Measurements from ENCODE around the gene MADCAM1. TPM values are rescaled to one million over a fixed set of nuclear protein-coding genes. Genes with fewer than 3 reads are reported as not detected.
A peak's percentile ranks its signal among the peaks of the same experiment; 100 is the strongest.

Gene MADCAM1
- total RNA-seq, 1 donor from 2014 or later: 2.6 TPM

DNA sequence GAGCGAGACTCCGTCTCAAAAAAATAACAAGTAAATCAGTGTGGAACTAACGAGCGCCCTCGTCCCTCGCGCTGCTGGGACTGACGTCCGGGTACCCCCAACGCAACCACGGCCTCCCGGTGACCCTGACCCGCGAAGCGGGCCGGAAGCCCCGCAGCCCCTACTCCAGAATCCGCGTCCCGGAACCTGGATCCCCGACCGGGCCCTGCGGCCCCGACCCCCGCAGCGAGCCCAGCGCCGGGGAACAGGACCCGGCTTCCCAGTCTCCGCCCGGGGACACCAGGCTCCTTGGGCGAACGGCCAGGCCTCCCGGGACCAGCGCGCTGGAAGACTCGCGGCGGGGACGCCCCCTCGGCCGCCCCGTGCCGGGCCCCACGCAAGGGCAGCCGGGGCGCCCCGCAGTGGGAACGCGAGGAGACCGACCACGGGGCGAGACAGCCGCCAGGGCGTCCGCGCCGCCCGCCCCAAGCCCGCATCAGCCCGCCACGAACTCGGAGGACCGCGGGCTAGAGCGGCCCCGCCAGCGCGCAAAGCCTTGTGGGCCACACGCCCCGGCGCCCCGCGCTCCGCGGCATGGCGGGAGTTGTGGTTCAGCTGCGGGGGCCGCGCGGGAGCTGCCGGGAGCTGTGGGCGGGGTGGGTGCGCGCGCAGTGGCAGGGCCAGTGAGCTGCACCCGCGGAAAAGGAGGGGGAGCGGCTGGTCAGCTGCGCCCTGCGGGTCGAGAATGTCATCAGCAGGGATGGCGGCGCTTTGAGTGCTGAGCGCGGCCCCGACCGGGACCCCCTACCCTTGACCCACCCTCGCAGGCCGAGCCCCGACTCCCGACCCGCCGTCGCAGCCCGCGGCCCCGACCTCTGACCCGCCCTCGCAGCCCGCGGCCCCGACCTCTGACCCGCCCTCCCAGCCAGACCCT lies 7.5 kb upstream of the MADCAM1 start:
- Histone ChIP-seq H3K27ac (ENCODE audit: low read depth, low read length) (peak overlapping the region; percentile 83), H3K27me3 (ENCODE audit: control insufficient read depth in 3 of 3, insufficient read depth in 3 of 3, low read length in 3 of 3) (peaks cover 12 to 25% (median 20%) of the 10 kb centered on the region in 3 donors), H3K9me3 (ENCODE audit: control insufficient read depth in 3 of 3, low read length in 3 of 3) (no peaks in the 10 kb centered on the region)

DNA sequence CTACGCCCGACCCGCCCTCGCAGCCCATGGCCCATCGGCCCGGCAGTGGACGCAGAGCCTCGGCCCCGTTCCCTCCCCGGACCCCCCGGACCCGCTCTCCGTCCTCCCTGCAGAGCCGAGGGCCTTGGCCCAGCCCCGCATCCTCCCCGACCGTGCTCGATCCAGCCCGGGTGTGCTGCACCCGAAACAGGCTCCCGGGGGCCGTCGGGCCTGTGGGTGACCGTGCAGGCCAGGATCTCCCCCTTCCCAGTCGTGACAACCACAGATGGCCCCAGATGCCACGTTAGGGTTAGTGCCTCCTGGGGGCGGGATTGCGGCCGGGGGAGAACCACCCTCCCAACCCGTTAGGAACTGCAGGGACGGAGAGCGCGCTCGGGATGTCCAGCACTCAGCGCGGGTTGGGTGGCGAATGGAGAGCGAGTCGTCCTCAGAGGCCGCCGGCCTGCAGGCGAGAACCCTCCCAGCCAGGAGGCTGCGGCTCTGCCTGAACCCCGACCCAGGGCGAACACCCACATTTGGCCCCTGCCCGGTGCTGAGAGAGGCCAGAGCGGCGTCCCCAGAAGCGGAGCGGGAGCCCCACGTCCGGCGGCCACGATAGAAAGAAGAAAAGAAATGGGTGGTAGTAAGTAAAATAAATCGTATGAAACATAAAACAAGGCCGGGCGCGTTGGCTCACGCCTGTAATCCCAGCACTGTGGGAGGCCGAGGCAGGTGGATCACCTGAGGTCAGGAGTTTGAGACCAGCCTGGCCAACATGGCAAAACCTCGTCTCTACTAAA lies 6.7 kb upstream of the MADCAM1 start:
- Histone ChIP-seq H3K4me1 (ENCODE audit: control insufficient read depth in 3 of 3, insufficient read depth in 3 of 3, low read length in 3 of 3) (peaks cover 6 to 21% (median 13%) of the 10 kb centered on the region in 3 donors), H3K9me3 (ENCODE audit: control insufficient read depth in 3 of 3, low read length in 3 of 3) (no peaks in the 10 kb centered on the region), H3K27me3 (ENCODE audit: control insufficient read depth in 3 of 3, insufficient read depth in 3 of 3, low read length in 3 of 3) (peaks cover 10 to 26% (median 16%) of the 10 kb centered on the region in 3 donors), H3K27ac (ENCODE audit: low read depth, low read length) (peak overlapping the region; percentile 83), H3K9ac (ENCODE audit: low read depth in 1 of 3, low read length in 3 of 3) (peak overlapping the region; percentile 81 to 92 (median 82)), H3K36me3 (ENCODE audit: control insufficient read depth in 3 of 3, insufficient read depth in 3 of 3, low read length in 3 of 3) (no peaks in the 10 kb centered on the region), H3K4me3 (ENCODE audit: low read length in 3 of 3) (peak overlapping the region; percentile 75 to 89 (median 81))

More for the DNA sequence above, 7.5 kb upstream of the MADCAM1 start:
- Histone ChIP-seq H3K36me3 (ENCODE audit: control insufficient read depth in 3 of 3, insufficient read depth in 3 of 3, low read length in 3 of 3) (no peaks in the 10 kb centered on the region), H3K4me3 (ENCODE audit: low read length in 3 of 3) (peak overlapping the region; percentile 75 to 89 (median 83)), H3K4me1 (ENCODE audit: control insufficient read depth in 3 of 3, insufficient read depth in 3 of 3, low read length in 3 of 3) (peaks cover 3 to 15% (median 13%) of the 10 kb centered on the region in 3 donors), H3K9ac (ENCODE audit: low read depth in 1 of 3, low read length in 3 of 3) (peak overlapping the region; percentile 82 to 92 (median 85))

DNA sequence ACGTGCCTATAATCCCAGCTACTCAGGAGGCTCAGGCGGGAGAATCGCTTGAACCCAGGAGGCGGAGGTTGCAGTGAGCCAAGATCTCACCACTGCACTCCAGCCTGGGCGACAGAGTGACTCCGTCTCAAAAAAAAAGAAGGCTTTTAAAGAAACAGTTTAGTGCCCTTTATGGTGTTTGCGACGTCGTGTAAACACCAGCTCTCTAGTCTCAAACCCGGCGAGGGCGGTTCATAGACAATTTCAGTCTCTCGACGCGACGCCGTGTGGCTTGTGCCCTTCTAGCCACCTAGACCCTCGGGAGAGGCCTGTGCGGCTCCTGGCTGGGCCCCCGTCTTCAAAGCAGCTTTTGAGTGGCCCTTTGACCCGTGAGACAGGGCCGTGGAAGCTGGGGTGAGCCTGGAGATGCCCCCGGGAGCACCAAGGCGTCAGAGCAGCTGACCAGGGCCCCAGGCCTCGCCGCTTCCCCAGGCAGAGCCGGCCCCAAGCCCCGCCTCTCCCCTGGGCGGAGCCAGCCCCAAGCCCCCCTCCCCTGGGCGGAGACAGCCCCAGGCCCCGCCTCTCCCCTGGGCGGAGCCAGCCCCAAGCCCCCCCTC lies 5.0 kb upstream of the MADCAM1 start:
- peaks cover 6 to 21% (median 11%) of the 10 kb centered on the region in 3 donors for H3K4me1 ChIP-seq (ENCODE audit: control insufficient read depth in 3 of 3, insufficient read depth in 3 of 3, low read length in 3 of 3)
- peaks cover 5 to 24% (median 5%) of the 10 kb centered on the region in 3 donors for H3K27me3 ChIP-seq (ENCODE audit: control insufficient read depth in 3 of 3, insufficient read depth in 3 of 3, low read length in 3 of 3)
- H3K27ac ChIP-seq (ENCODE audit: low read depth, low read length): no peak overlapping the region
- no peaks in the 10 kb centered on the region for H3K36me3 ChIP-seq (ENCODE audit: control insufficient read depth in 3 of 3, insufficient read depth in 3 of 3, low read length in 3 of 3)
- H3K9ac ChIP-seq (ENCODE audit: low read depth in 1 of 3, low read length in 3 of 3): no peak overlapping the region
- no peaks in the 10 kb centered on the region for H3K9me3 ChIP-seq (ENCODE audit: control insufficient read depth in 3 of 3, low read length in 3 of 3)
- no peak overlapping the region for H3K4me3 ChIP-seq (ENCODE audit: low read length in 3 of 3)

GRCh38 chr19:492091-492531 lies 4.2 kb upstream of the MADCAM1 start:
- Histone ChIP-seq H3K4me1 (ENCODE audit: control insufficient read depth in 3 of 3, insufficient read depth in 3 of 3, low read length in 3 of 3) (peaks cover 6 to 21% (median 11%) of the 10 kb centered on the region in 3 donors), H3K27ac (ENCODE audit: low read depth, low read length) (no peak overlapping the region)

GRCh38 chr19:493391-494170 lies 2.7 kb upstream of the MADCAM1 start:
- Histone ChIP-seq H3K9me3 (ENCODE audit: control insufficient read depth in 3 of 3, low read length in 3 of 3) (no peaks in the 10 kb centered on the region), H3K4me3 (ENCODE audit: low read length in 3 of 3) (no peak overlapping the region)

More at GRCh38 chr19:492091-492531, 4.2 kb upstream of the MADCAM1 start:
- Histone ChIP-seq H3K27me3 (ENCODE audit: control insufficient read depth in 3 of 3, insufficient read depth in 3 of 3, low read length in 3 of 3) (peaks cover 4 to 25% (median 6%) of the 10 kb centered on the region in 3 donors), H3K9me3 (ENCODE audit: control insufficient read depth in 3 of 3, low read length in 3 of 3) (no peaks in the 10 kb centered on the region), H3K9ac (ENCODE audit: low read depth in 1 of 3, low read length in 3 of 3) (no peak overlapping the region), H3K36me3 (ENCODE audit: control insufficient read depth in 3 of 3, insufficient read depth in 3 of 3, low read length in 3 of 3) (no peaks in the 10 kb centered on the region), H3K4me3 (ENCODE audit: low read length in 3 of 3) (no peak overlapping the region)

GRCh38 chr19:494171-495080 lies 1.9 kb upstream of the MADCAM1 start:
- Histone ChIP-seq H3K9ac (ENCODE audit: low read depth in 1 of 3, low read length in 3 of 3) (no peak overlapping the region), H3K36me3 (ENCODE audit: control insufficient read depth in 3 of 3, insufficient read depth in 3 of 3, low read length in 3 of 3) (no peaks in the 10 kb centered on the region), H3K4me3 (ENCODE audit: low read length in 3 of 3) (no peak overlapping the region), H3K9me3 (ENCODE audit: control insufficient read depth in 3 of 3, low read length in 3 of 3) (no peaks in the 10 kb centered on the region), H3K27me3 (ENCODE audit: control insufficient read depth in 3 of 3, insufficient read depth in 3 of 3, low read length in 3 of 3) (peaks cover 19 to 37% (median 23%) of the 10 kb centered on the region in 3 donors), H3K4me1 (ENCODE audit: control insufficient read depth in 3 of 3, insufficient read depth in 3 of 3, low read length in 3 of 3) (peaks cover 6 to 20% (median 11%) of the 10 kb centered on the region in 3 donors), H3K27ac (ENCODE audit: low read depth, low read length) (no peak overlapping the region)

More at GRCh38 chr19:493391-494170, 2.7 kb upstream of the MADCAM1 start:
- peaks cover 13 to 31% (median 16%) of the 10 kb centered on the region in 3 donors for H3K27me3 ChIP-seq (ENCODE audit: control insufficient read depth in 3 of 3, insufficient read depth in 3 of 3, low read length in 3 of 3)
- no peak overlapping the region for H3K27ac ChIP-seq (ENCODE audit: low read depth, low read length)
- H3K9ac ChIP-seq (ENCODE audit: low read depth in 1 of 3, low read length in 3 of 3): no peak overlapping the region
- no peaks in the 10 kb centered on the region for H3K36me3 ChIP-seq (ENCODE audit: control insufficient read depth in 3 of 3, insufficient read depth in 3 of 3, low read length in 3 of 3)
- H3K4me1 ChIP-seq (ENCODE audit: control insufficient read depth in 3 of 3, insufficient read depth in 3 of 3, low read length in 3 of 3): peaks cover 6 to 21% (median 11%) of the 10 kb centered on the region in 3 donors

GRCh38 chr19:495081-495401 lies 1.2 kb upstream of the MADCAM1 start:
- H3K4me3 ChIP-seq (ENCODE audit: low read length in 3 of 3): no peak overlapping the region
- H3K9ac ChIP-seq (ENCODE audit: low read depth in 1 of 3, low read length in 3 of 3): no peak overlapping the region
- H3K27me3 ChIP-seq (ENCODE audit: control insufficient read depth in 3 of 3, insufficient read depth in 3 of 3, low read length in 3 of 3): peaks cover 22 to 41% (median 23%) of the 10 kb centered on the region in 3 donors
- H3K27ac ChIP-seq (ENCODE audit: low read depth, low read length): no peak overlapping the region
- H3K4me1 ChIP-seq (ENCODE audit: control insufficient read depth in 3 of 3, insufficient read depth in 3 of 3, low read length in 3 of 3): peaks cover 3 to 14% (median 6%) of the 10 kb centered on the region in 3 donors
- no peaks in the 10 kb centered on the region for H3K36me3 ChIP-seq (ENCODE audit: control insufficient read depth in 3 of 3, insufficient read depth in 3 of 3, low read length in 3 of 3)
- no peaks in the 10 kb centered on the region for H3K9me3 ChIP-seq (ENCODE audit: control insufficient read depth in 3 of 3, low read length in 3 of 3)

GRCh38 chr19:495402-496111 lies 729 bp upstream of the MADCAM1 start:
- H3K27ac ChIP-seq (ENCODE audit: low read depth, low read length): no peak overlapping the region
- no peak overlapping the region for H3K9ac ChIP-seq (ENCODE audit: low read depth in 1 of 3, low read length in 3 of 3)
- H3K4me1 ChIP-seq (ENCODE audit: control insufficient read depth in 3 of 3, insufficient read depth in 3 of 3, low read length in 3 of 3): peaks cover 3 to 9% (median 3%) of the 10 kb centered on the region in 3 donors
- H3K4me3 ChIP-seq (ENCODE audit: low read length in 3 of 3): no peak overlapping the region
- no peaks in the 10 kb centered on the region for H3K9me3 ChIP-seq (ENCODE audit: control insufficient read depth in 3 of 3, low read length in 3 of 3)
- no peaks in the 10 kb centered on the region for H3K36me3 ChIP-seq (ENCODE audit: control insufficient read depth in 3 of 3, insufficient read depth in 3 of 3, low read length in 3 of 3)
- peaks cover 22 to 43% (median 23%) of the 10 kb centered on the region in 3 donors for H3K27me3 ChIP-seq (ENCODE audit: control insufficient read depth in 3 of 3, insufficient read depth in 3 of 3, low read length in 3 of 3)

Data from skeletal muscle tissue (tissue), 4 donors.